Activated CD4-positive, alpha-beta T cell treated with anti-CD3 and anti-CD28 coated beads, Interleukin-2, Interleukin-4, amounts not matched to agents 100 ng/mL and 50 ng/mL, durations not matched to agents 16 hours and 8 hours (primary cell): Measurements from ENCODE around the gene MRPL1.
A peak's percentile ranks its signal among the peaks of the same experiment; 100 is the strongest.

Source experiments
- DNase-seq: peaks from one replicate; pipeline ENCODE4 v3.0.0-alpha.2; 2020; ENCODE audit warnings: low spot score

MRPL1 gene

DNA sequence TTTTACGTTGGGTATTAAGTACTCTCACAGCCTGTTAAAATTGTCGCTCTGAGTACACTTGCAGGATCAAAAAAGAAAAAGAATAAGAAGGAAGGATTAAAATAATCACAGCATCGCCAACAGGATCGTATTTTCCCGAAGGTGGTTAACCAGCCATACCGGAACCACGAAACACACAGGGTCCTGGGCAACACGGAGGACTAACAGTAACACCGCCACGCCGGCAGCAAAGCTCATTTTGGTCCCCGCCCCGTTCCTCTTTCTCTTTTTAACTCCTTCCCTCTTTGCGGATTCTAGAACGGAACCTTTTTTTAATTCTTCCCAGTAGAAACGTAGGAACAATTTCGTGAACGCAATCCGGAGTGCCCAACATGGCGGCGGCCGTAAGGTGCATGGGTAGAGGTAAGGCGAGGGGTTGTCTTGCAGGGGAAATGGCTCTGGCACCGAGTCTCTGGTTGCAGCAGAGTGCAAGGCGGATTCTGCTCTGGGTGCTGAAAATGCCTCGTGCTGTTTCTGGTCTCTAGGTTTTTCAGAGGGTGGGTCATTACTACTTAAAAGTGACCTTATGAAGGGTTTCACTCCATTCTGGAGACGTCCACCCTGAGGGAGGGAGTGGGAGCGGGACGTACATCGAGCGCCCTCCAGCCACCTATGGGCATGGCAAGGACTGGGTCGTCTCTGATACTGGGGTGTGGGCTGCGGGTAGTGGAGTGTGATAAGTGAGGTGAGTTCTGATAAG, at the start of gene MRPL1:
MRPL1 (plus strand) TSS at position 353 of the 739 bp plus-strand sequence; CDS start at position 372, 19 bp downstream.
- peak; percentile 95 for DNase-seq

DNA sequence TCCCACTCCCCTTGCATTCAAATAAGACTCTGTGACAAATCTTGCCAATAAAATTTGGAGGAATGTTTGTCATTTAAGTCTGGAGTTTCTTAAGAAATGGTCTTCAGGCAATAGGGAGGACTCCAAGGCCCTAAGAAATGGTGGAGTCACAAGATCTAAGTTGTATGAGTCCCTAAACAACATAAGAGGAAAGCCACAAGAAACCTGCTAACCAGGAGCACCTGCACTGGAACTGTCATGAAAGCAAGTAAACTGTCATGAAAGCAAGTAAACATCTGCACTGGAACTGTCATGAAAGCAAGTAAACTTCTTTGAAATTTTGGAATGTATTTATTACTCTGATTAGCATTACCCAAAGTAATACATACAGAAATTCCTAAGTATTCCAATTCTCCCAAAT, 47.0 kb upstream of the MRPL1 start:
- DNase-seq = no peak

DNA sequence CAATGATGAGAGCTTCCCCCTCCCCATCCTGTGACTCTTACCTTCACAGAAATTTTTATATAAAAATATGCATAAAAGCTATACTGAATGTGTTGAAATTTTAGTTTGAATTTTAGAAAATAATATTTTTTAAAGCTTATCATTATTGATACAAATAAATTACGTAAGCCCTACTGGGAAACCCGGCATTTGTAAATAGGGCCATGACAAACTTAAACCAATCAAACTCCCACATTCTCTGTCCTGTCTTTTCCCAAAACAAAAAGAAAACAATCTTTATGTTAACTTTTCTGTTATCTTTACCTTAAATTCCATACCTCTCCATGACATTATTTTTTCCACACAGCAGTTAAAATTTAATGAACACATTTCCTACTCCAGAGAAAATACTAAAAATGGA, 46.1 kb upstream of the MRPL1 start:
- DNase-seq = no peak

DNA sequence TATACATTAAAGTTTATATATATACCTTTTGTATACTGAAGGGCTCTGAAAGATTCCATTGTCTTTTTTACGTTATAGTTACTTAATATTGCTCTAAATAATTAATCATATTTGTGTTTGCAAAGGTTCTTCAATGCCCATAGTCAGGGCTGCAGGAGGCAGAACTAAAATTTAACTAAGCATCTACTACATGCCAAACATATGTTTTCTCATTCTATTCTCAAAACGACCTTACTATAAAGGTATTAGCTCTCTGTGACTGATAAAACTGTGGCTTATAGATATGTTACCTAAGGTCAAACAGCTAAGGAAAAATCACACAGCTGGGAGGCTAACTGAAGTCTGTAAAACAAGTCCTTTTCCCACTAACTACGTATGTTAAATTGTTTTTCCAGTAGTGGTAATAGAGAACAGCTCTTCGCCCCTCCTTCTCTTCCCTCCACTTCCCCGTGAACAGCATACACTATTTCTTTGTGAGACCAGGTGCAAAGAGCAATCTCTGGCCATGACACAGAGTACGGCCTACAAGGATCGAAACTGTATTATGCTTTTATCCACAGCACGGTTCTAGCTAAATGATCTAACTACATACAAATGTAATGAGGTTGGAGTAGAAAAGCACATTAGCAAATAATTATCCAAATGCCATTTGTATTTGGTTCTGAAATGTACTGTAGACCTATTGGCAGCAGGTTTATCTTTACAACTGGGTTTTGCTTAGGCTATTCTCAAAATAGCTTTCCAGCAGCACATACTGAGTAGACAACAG, 45.1 kb upstream of the MRPL1 start:
- DNase-seq = peak; percentile 27

DNA sequence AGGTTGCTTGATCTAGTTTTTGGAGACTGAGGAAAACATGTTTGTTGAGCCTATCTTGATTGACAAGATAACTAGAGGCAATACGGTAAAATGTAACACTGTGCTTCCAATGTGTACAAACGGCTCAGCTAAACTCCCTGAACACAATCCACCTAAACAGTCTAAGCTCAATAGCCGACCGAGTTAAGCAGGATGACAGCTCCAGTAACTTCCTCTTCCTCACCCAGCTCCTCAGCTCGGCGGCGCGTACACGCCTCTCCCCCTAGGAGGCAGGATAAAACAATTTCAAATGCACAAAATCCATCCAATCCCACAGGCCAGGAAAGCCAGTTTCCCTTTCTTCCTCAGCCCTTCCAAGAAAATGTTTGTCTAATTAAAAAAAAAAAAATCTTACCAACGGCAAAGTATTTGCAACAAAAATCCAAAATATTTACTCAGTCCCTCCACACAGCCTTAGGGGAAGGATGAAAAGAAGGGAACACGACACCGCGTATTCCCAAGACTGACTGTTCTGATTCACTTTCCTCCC, 44.5 kb upstream of the MRPL1 start:
- peak; percentile 62 for DNase-seq

DNA sequence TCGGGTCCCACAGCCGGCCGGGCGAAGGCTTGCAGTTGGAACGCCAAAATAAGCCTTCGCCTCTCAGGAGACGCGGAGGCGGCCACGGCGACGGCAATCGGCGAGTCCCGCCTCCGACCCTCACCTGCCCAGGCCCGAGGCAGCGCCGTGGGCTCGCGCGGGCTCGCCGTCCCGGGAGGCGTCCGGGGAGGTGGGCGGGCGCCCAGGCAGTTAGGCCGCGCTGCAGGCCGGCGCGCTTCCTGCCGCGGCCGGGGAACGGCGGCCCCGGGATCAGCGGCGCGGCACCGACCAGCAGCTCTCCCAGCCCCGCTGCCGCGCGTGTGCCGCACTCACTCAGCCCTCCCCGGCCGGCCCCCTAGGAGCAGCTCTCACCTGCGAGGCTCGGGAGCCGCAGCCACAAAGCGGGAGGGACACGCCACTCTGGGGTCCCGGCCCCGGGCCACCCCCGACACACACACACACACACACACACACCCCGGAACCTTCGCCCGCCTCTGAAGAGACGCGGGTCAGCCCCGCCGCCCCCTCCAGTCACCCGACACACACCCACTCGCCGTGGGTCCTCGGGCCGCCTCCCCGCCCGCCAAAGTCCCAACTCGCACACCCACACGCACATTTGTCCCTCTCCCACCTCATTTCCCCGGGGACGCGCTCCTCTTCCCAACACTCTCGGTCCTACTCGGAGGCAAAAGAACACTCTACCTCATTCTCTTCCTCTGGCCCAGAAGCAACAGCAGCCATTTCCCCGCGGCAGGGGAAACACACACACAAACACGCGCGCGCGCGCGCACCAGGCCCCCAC, 43.8 kb upstream of the MRPL1 start, which contains the start of gene CNOT6L:
CNOT6L (minus strand) TSS at position 767 of the 802 bp plus-strand sequence; CDS start at position 707, 60 bp downstream.
- peak; percentile 55 for DNase-seq

DNA sequence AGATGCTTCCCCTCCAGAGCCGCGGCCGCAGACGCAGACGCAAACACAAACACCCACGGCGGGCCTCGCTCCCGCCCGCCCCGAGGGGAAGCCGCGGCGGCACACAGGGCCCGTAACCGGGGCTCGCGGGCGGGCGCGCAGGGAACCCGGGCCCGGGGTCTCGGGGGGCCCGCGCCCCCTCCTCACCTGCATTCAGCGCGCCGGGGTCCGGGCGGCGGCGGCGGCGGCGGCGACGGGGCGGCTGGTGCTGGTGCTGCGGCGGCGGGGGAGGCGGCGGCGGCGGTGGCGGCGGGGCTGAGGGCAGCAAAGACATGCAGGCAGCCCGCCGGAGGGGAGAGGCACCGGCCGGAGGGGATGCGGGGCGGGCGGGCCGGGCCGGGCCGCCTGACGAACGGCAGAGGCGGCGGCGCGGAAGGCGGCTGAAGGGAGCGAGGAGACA, 43.2 kb upstream of the MRPL1 start:
- DNase-seq = no peak

DNA sequence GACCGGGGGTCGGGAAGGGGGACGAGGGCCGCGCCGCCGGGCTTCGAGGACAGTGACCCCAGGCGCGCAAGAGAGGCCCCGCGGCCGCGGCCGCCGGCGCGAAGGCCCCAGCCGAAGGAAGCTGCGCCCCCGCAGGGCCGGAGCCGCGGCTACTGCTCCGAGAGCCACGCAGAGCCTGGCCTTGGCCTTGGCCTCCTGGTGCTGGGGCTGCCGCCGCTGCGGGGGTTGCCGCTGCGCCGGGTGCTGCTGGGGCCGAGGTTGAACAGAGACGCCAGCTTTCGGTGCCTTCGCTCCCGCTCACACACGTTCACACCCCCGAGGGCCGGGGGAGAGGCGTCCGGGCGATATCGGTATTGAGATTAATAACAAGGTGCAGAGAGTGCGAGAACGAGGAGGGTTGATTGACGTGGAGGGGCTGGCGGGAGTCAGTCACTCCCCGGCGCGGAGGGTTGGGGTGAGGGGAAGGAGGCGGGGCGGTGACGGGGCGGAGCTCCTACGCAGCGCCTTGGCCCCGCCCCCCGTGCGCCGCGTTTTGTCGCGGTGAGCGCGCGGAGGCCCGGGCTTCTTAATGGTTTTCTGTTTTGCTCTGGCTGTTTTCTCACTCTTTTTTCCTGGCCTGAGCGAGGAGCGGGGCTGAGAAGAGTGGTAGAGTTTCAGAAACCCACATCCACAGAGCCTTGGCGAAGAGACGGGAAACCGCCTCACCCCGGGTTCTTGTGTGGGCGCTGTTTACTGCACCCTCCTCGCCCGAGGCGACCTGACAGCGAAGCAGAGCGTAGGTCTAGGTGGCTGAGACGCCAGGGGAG, 42.6 kb upstream of the MRPL1 start:
- DNase-seq = peak; percentile 96

DNA sequence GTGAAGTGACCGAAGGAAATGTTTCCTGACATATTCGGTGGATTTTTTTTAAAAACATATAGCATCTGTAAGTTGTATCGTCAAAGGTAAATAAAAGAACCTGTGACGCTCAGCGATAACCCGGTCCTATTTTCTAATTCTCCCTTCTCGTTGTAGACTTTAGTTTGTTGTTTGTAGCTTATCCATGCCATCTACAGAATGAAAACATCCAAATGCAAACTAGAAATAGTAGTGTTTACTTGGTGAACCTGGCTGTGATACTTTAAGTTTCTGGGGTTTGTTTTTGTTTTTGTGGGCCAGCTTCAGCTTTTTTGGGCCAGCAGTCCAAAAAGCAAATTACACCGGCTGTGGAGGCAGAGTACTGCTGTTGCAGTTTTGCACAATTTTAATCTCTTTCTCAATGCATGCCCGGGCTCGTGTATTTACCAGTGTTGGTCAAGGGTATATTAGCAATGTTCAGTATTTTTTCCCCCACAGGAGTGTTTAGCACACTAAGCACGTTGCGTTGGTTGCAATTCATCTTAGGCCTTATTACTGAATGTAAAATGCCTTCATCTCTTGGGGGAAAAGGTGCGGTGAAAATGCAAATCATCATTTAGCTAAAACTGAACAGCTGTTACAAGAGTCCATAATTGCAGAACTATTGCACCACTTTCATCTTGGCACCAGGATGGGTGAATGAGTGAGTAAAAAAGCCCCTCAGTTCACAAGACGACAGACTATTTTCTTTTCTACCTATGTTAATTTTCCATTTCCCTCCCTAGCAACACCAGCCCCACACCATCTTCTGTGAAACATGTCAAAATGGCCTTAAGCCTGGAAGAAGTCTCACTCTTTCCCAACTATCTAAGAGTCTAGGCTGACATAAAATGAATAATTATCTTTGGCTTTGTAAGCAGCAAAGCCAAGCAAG, 41.7 kb upstream of the MRPL1 start:
- DNase-seq = peak; percentile 41

DNA sequence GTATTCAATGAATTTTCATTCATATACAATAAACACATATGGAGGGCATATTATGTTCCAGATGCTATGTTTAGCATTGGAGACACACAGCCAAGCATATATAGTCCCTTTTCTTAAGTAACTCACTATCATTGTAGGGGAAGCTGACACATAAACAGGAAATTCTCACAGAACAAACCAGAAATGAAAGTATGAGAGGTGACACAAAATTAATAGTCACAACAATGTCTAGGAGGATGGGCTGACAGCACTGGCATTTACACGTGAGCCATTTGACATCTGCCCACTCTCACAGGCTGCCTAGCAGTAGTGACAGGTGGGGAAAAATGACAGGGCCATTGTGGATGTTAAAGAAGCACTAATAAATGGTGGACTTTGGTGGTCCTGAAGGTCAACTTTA, 40.9 kb upstream of the MRPL1 start:
- DNase-seq = peak; percentile 67

DNA sequence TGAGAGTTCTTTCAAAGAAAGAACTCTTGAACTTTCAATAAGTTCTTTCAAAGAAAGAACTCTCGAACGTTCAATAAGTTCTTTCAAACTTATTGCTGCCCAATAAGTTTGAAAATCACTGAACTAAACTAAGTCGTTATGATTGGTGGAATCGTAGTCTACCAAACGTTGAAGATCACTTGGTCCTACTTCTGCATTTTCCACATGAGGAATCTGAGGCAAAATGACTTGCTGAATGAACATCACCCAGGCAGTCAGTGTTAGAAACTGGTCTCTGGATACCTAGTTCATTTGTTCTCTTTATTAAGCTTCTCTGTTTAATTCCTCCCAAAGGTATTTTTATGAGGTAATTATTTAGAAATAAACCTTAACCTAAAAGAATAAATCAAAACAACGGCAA, 36.4 kb upstream of the MRPL1 start:
- no peak for DNase-seq

DNA sequence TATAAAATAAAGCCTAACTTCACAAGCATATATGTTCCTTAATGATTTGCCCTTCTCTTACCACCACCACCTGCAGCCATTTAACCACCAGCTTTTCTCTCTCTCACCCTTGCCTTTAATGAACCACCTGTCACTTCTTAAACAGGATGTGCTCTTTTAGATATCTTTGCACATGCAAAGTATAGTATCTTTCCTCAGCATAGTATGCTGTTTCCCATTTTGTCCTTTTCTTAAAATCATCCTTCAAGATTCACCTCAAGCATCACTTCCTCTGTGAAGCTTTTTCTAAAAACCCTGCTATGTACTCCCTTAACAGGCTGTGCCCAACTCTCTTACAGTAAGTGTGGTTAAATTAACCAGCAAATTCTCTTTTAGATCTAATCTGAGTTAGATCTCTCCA, 35.3 kb upstream of the MRPL1 start:
- DNase-seq = no peak

DNA sequence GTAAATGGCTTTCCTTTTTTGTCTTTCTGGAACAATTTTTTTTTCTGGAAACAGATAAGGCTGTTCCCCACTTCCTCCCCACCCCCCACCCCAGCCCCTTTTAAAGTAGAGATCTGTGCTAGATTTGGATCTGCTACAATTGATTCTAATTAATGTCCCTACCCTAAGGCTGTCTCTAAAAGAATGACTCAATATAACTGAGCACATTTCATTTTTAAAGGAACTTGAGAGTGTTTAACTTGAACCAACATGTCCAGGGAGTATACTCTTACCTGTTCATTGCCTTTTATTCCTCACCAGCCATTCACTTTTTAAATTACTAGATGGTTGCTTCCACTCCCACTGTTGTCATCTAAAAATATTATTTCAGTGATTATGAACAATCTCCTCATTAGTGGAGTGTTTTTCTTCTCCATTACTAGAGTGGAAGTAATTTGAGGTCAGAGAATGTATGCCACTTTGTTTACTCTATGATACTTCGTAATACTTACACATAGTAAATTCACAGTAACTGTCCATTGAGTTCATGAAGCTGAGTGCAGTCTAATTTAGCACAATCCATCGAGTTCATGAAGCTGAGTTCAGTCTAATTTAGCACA, 29.4 kb upstream of the MRPL1 start:
- DNase-seq = no peak

DNA sequence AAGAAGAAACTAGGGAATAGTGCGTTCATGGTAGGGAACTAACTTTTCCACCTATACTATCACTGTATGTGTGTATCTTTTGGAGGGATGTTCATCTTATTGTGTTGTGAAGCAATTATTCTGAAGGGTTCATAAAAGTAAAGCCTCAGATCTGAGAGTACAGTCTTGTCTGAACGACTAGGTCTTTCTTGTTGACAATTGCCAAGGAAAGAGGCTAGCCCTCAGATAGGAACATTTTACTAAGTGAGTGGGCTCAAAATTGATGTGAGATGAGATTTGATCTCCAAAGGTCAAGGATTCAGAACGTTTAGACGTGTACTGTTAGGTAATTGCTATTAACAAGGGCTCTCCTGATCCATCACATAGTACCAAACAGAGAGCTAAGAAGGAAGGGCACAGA, 28.2 kb upstream of the MRPL1 start:
- no peak for DNase-seq

DNA sequence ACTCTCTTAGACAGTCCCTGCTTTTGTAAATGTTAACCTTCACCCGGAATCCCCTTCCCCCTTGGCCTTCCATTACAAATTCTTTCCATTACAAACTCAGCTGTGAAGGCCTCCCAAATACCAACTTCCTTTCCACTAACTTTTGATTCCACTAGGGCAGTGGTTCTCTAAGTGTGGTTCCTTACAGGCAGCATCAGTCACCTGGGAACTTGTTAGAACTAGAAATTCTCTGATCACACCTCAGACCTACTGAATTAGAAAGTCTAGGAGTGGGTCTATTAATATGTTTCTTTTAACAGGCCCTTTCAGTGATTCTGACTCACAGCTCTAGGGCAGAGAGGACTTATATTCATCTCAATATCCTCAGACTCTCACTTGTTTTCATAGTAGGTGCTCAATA, 19.0 kb upstream of the MRPL1 start:
- peak; percentile 22 for DNase-seq

DNA sequence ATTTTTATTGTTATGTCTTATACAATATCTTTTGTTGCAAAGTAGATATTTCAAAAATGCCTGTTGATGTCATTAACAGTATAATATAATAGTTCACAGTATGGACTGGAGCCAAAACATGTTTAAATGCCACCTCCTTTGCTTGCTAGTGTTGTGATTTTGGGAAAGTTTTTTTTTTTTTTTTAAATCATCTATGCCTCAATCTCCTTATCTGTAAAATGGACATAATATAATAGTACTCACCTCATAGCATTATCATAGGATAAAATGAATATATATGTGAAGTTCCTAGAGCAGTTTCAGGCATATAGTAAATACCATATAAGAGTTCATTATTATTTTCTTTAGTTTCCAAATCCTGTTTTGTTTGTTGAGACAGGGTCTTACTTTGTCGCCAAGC, 18.3 kb upstream of the MRPL1 start:
- no peak for DNase-seq

DNA sequence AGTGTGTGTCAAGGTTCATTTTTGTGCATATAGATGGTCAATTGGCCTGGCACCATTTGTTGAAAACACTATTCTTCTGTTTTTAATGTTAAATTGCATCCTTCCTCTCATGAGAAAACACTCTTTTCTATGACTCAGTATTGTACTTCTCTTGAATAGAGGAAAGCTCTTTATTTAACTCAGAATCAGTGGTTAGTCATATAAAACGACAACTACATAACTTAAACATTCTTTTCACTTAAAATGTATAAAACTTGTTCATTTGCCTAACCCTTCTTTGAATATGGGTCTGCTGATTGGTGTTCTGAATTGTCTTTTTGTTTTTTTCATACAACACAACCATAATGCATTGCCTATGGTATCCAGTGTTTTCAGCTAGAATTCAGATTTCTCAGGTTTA, 17.2 kb upstream of the MRPL1 start:
- DNase-seq = no peak

DNA sequence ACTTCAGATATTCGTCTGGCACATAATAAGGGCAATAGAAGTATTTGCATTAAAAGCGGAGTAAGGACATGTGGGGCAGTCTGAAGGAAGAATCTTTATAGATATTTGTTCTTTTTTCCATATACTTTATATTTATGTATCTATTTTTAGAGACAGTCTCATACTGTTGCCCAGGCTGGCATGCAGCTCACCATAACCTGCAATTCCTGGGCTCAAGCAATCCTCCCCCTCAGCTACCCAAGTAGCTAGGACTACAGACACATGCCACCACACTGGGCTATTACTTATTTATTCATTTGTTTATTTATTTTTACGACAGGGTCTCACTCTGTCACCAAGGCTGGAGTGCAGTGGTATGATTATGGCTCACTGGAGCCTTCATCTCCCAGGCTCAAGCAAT, 16.7 kb upstream of the MRPL1 start:
- no peak for DNase-seq

DNA sequence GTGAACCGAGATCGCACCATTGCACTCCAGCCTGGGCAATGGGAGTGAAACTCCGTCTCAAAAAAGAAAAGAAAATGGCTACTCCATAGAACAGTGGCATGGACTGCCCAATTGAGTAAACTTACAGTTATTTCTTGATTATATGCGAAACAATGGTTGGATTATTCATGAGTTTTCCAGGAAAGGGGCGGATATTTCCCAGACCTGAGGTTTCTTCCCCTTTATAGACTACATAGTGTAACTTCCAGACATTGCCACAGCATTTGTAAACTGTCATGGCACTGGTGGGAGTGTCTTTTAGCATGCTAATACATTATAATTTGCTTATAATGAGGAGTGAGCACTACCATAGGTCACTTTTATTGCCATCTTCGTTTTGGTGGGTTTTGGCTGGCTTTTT, 14.1 kb upstream of the MRPL1 start:
- no peak for DNase-seq
